H9 (cell line): ENCODE results near the gene WLS. TPM values are rescaled to one million over a fixed set of nuclear protein-coding genes. Genes with fewer than 3 reads are reported as not detected.

Source experiments
- DNase-seq: peaks from one replicate; pipeline ENCODE4 v3.0.0-alpha.2; 2017
- H2AFZ ChIP-seq: one replicate; pipeline ENCODE4 v1.6.1; 2013; ENCODE audit warnings: mild to moderate bottlenecking, low read length, control low read depth, moderate library complexity
- H2AK5ac ChIP-seq: 2 replicates; pipeline ENCODE4 v1.6.1; 2013; ENCODE audit warnings: low read length, control low read depth, mixed read lengths; ENCODE audit not compliant: insufficient read length
- H2BK120ac ChIP-seq: one replicate; pipeline ENCODE4 v1.6.1; 2013; ENCODE audit warnings: low read depth, mild to moderate bottlenecking, low read length, control low read depth, inconsistent platforms; ENCODE audit not compliant: poor library complexity, severe bottlenecking
- H2BK12ac ChIP-seq: 2 replicates; pipeline ENCODE4 v1.6.1; 2013; ENCODE audit warnings: low read length, control low read depth, mixed read lengths, low read depth; ENCODE audit not compliant: insufficient read length
- H2BK15ac ChIP-seq: 2 replicates; pipeline ENCODE4 v1.6.1; 2013; ENCODE audit warnings: low read depth, low read length, control low read depth
- H2BK20ac ChIP-seq: one replicate; pipeline ENCODE4 v1.6.1; 2013; ENCODE audit warnings: low read depth, mild to moderate bottlenecking, low read length, control low read depth, inconsistent platforms; ENCODE audit not compliant: poor library complexity, severe bottlenecking
- H2BK5ac ChIP-seq: 2 replicates; pipeline ENCODE4 v1.6.1; 2013; ENCODE audit warnings: low read length, control low read depth, mixed read lengths; ENCODE audit not compliant: insufficient read length
- H3K14ac ChIP-seq: 2 replicates; pipeline ENCODE4 v1.6.1; 2013; ENCODE audit warnings: low read length, control low read depth; ENCODE audit not compliant: insufficient read depth
- H3K18ac ChIP-seq: 2 replicates; pipeline ENCODE4 v1.6.1; 2013; ENCODE audit warnings: low read depth, mild to moderate bottlenecking, mixed read lengths, low read length, control low read depth; ENCODE audit not compliant: insufficient read length
- H3K23ac ChIP-seq: 2 replicates; pipeline ENCODE4 v1.6.1; 2013; ENCODE audit warnings: low read length, control low read depth, mixed read lengths, low read depth; ENCODE audit not compliant: insufficient read length
- H3K23me2 ChIP-seq: 2 replicates; pipeline ENCODE4 v1.6.1; 2013; ENCODE audit warnings: low read depth, mild to moderate bottlenecking, mixed read lengths, low read length, control low read depth; ENCODE audit not compliant: insufficient read length, poor library complexity, severe bottlenecking
- H3K27ac ChIP-seq: 2 replicates; pipeline ENCODE4 v1.5.1; 2013; ENCODE audit warnings: low read length, control low read depth, mixed read lengths, low read depth; ENCODE audit not compliant: insufficient read length
- H3K27me3 ChIP-seq: 2 replicates; pipeline ENCODE4 v1.6.1; 2013; ENCODE audit warnings: low read length, control low read depth, inconsistent platforms; ENCODE audit not compliant: insufficient read depth
- H3K4ac ChIP-seq: 2 replicates; pipeline ENCODE4 v1.6.1; 2013; ENCODE audit warnings: low read depth, mild to moderate bottlenecking, control low read depth, inconsistent platforms, low read length, moderate library complexity
- H3K4me1 ChIP-seq: 2 replicates; pipeline ENCODE4 v1.6.1; 2013; ENCODE audit warnings: low read length, control low read depth, inconsistent platforms; ENCODE audit not compliant: insufficient read depth
- H3K4me2 ChIP-seq: 2 replicates; pipeline ENCODE4 v1.6.1; 2013; ENCODE audit warnings: low read length, control low read depth, mixed read lengths; ENCODE audit not compliant: insufficient read length, insufficient read depth
- H3K56ac ChIP-seq: 2 replicates; pipeline ENCODE4 v1.6.1; 2013; ENCODE audit warnings: low read depth, mild to moderate bottlenecking, mixed read lengths, low read length, control low read depth; ENCODE audit not compliant: insufficient read length
- H3K79me1 ChIP-seq: 2 replicates; pipeline ENCODE4 v1.6.1; 2013; ENCODE audit warnings: low read depth, mild to moderate bottlenecking, moderate library complexity, low read length, control low read depth, inconsistent platforms; ENCODE audit not compliant: insufficient read depth, poor library complexity, severe bottlenecking
- H3K79me2 ChIP-seq: 2 replicates; pipeline ENCODE4 v1.6.1; 2013; ENCODE audit warnings: low read length, control low read depth, inconsistent platforms; ENCODE audit not compliant: insufficient read depth
- H3K9ac ChIP-seq: 2 replicates; pipeline ENCODE4 v1.6.1; 2013; ENCODE audit warnings: low read length, control low read depth, mixed read lengths; ENCODE audit not compliant: insufficient read length; ENCODE audit errors: extremely low read depth
- H3K9me3 ChIP-seq: one replicate; pipeline ENCODE4 v1.6.1; 2013; ENCODE audit warnings: low read depth, low read length, inconsistent platforms; ENCODE audit not compliant: control insufficient read depth
- H3T11ph ChIP-seq: one replicate; pipeline ENCODE4 v1.6.1; 2013; ENCODE audit warnings: mild to moderate bottlenecking, low read length, control low read depth, inconsistent platforms
- H4K20me1 ChIP-seq: one replicate; pipeline ENCODE4 v1.6.1; 2013; ENCODE audit not compliant: control insufficient read depth, insufficient read length, insufficient read depth
- H4K5ac ChIP-seq: 2 replicates; pipeline ENCODE4 v1.6.1; 2013; ENCODE audit warnings: low read depth, mild to moderate bottlenecking, mixed read lengths, low read length, control low read depth; ENCODE audit not compliant: insufficient read length
- H4K8ac ChIP-seq: replicated peaks from 2 replicates; pipeline ENCODE4 v1.6.1; 2013; ENCODE audit warnings: low read length, control low read depth, mixed read lengths, low read depth; ENCODE audit not compliant: insufficient read length
- H4K91ac ChIP-seq: 2 replicates; pipeline ENCODE4 v1.6.1; 2013; ENCODE audit warnings: low read depth, mild to moderate bottlenecking, moderate library complexity, mixed read lengths, low read length, control low read depth; ENCODE audit not compliant: insufficient read length
- H3K27ac Mint-ChIP-seq, 3 experiments: 2 replicates in 2 of 3; 3 replicates in 1 of 3; pipeline ENCODE4 v1.8.0; 2020 to 2021; ENCODE audit warnings: mixed read lengths in 3 of 3, mild to moderate bottlenecking in 1 of 3, moderate library complexity in 1 of 3
- H3K27me3 Mint-ChIP-seq: 2 replicates; pipeline ENCODE4 v1.8.0; 2021; ENCODE audit warnings: low read depth, mild to moderate bottlenecking, moderate library complexity, mixed read lengths
- H3K36me3 Mint-ChIP-seq, 3 experiments: 2 replicates in 2 of 3; 3 replicates in 1 of 3; pipeline ENCODE4 v1.8.0; 2020 to 2021; ENCODE audit warnings: low read depth in 3 of 3, mixed read lengths in 3 of 3; ENCODE audit not compliant: insufficient read depth in 1 of 3
- H3K4me1 Mint-ChIP-seq, 2 experiments: 2 replicates each; pipeline ENCODE4 v1.8.0; 2020; ENCODE audit warnings: mixed read lengths in 2 of 2
- H3K4me3 Mint-ChIP-seq, 2 experiments: 2 replicates in 1 of 2; 3 replicates in 1 of 2; pipeline ENCODE4 v1.8.0; 2020 to 2021; ENCODE audit warnings: mild to moderate bottlenecking in 2 of 2, mixed read lengths in 2 of 2, moderate library complexity in 1 of 2
- H3K9me3 Mint-ChIP-seq, 2 experiments: 2 replicates in 1 of 2; 3 replicates in 1 of 2; pipeline ENCODE4 v1.8.0; 2020; ENCODE audit warnings: mild to moderate bottlenecking in 2 of 2, mixed read lengths in 2 of 2, moderate library complexity in 1 of 2
- CTCF ChIP-seq: fragments of 200-600 bp; sonication (generic); conservative IDR thresholded peaks from 3 replicates; pipeline ENCODE4 v1.8.0; 2021; ENCODE audit warnings: antibody characterized with exemption, mild to moderate bottlenecking
- WGBS: extraction: QIAGEN DNeasy Blood & Tissue Kit; methylation state at CpG from one replicate; pipeline ENCODE4 v1.1.7; 2013; ENCODE audit warnings: missing lambda C conversion rate, low lambda C conversion rate, mixed read lengths; ENCODE audit not compliant: insufficient read length; ENCODE audit errors: extremely low coverage; 5-methylcytosine and 5-hydroxymethylcytosine counted together
- total RNA-seq: library from RNA; stranded (reverse); gene quantifications from 2 replicates; pipeline ENCODE4 v1.2.1, GENCODE V29; 2021

The WLS gene
- total RNA-seq, 1 experiment from 2014 or later = 0.94 TPM

GRCh38 chr1:68147534-68148171 is 84.7 kb downstream of the WLS start:
- H3K4me1 Mint-ChIP-seq = peaks cover 14 to 17% of the 10 kb centered on the region in 2 experiments
- no peak overlapping the region for H2BK120ac ChIP-seq
- H3K23ac ChIP-seq = no peak overlapping the region
- H3K4ac ChIP-seq = no peak overlapping the region
- no peak overlapping the region for H4K5ac ChIP-seq
- no peaks in the 10 kb centered on the region for H3K27me3 ChIP-seq
- H3K18ac ChIP-seq = no peak overlapping the region
- no peaks in the 10 kb centered on the region for H3K23me2 ChIP-seq
- no CpG with 5 or more reads among the region's 4 CpGs for WGBS
- H4K20me1 ChIP-seq = no peaks in the 10 kb centered on the region
- no peak overlapping the region for H2BK5ac ChIP-seq
- no peak overlapping the region for H2AFZ ChIP-seq
- H3K27ac ChIP-seq = no peak overlapping the region
- H3K14ac ChIP-seq = no peak overlapping the region
- H3K4me2 ChIP-seq = no peak overlapping the region
- no peak for TF ChIP-seq CTCF
- peaks cover 0 to 1% of the 10 kb centered on the region in 2 experiments; a peak in 1 of 5 replicates for H3K9me3 Mint-ChIP-seq
- H3K4me1 ChIP-seq = peaks cover 4% of the 10 kb centered on the region; the same call in 1 of the 2 replicates
- no peaks in the 10 kb centered on the region for H3K9me3 ChIP-seq
- no peak overlapping the region for H3K4me3 Mint-ChIP-seq
- no peak overlapping the region for H2AK5ac ChIP-seq
- no peaks in the 10 kb centered on the region for H3K79me1 ChIP-seq
- H4K91ac ChIP-seq = no peak overlapping the region
- H3K27me3 Mint-ChIP-seq = peaks cover 3% of the 10 kb centered on the region; the same call in 1 of the 2 replicates
- no peaks in the 10 kb centered on the region for H3K79me2 ChIP-seq
- no peak overlapping the region for H2BK15ac ChIP-seq
- no peak overlapping the region for H2BK12ac ChIP-seq
- no peak for DNase-seq
- H2BK20ac ChIP-seq = no peak overlapping the region
- no peak overlapping the region for H3K56ac ChIP-seq
- no peak overlapping the region for H3T11ph ChIP-seq
- H3K36me3 Mint-ChIP-seq = no peaks in the 10 kb centered on the region
- no peak overlapping the region for H3K9ac ChIP-seq
- H3K27ac Mint-ChIP-seq = no peak overlapping the region
- H4K8ac ChIP-seq = no peak overlapping the region
